ENCODE measurements around the gene SUGP1.

Gene SUGP1

GRCh38 chr19:19294914-19295313 lies 25.4 kb downstream of the SUGP1 start:
- no peak for DNase-seq

GRCh38 chr19:19292607-19293006 lies 27.7 kb downstream of the SUGP1 start:
- DNase-seq: no peak

GRCh38 chr19:19285686-19286085 lies 34.6 kb downstream of the SUGP1 start:
- DNase-seq: no peak

- DNase-seq: peak; percentile 94
Measured at GRCh38 chr19:19280561-19280960, 39.7 kb downstream of the SUGP1 start.

GRCh38 chr19:19279853-19280252 lies 40.5 kb downstream of the SUGP1 start:
- no peak for DNase-seq

GRCh38 chr19:19279062-19279612 lies 41.2 kb downstream of the SUGP1 start:
- DNase-seq: no peak

- DNase-seq: peak; percentile 86
Measured at GRCh38 chr19:19278315-19278714, 42.0 kb downstream of the SUGP1 start.

- DNase-seq: no peak
Measured at GRCh38 chr19:19276851-19277250, 43.5 kb downstream of the SUGP1 start.

- DNase-seq: no peak
Measured at GRCh38 chr19:19276386-19276785, 43.9 kb downstream of the SUGP1 start.

- DNase-seq: no peak
Measured at GRCh38 chr19:19274716-19275565, 45.4 kb downstream of the SUGP1 start.

GRCh38 chr19:19274146-19274545 lies 46.2 kb downstream of the SUGP1 start:
- DNase-seq: peak; percentile 73

- no peak for DNase-seq
Measured at GRCh38 chr19:19271828-19272599, 48.3 kb downstream of the SUGP1 start.

- no peak for DNase-seq
Measured at GRCh38 chr19:19270749-19271571, 49.3 kb downstream of the SUGP1 start.

- DNase-seq: no peak
Measured at GRCh38 chr19:19269952-19270694, 50.2 kb downstream of the SUGP1 start.

- no peak for DNase-seq
Measured at GRCh38 chr19:19268453-19269385, 51.6 kb downstream of the SUGP1 start.

GRCh38 chr19:19267305-19267704 lies 53.0 kb downstream of the SUGP1 start:
- no peak for DNase-seq

- DNase-seq: no peak
Measured at GRCh38 chr19:19263886-19264487, 56.3 kb downstream of the SUGP1 start.

- DNase-seq: no peak
Measured at GRCh38 chr19:19262190-19263057, 57.9 kb downstream of the SUGP1 start.

Measured in NCI-H2171 treated with DMSO at 0.1 percent for 48 hours (cell line).